Stimulated activated CD8-positive, alpha-beta memory T cell treated with anti-CD3 and anti-CD28 coated beads, Interleukin-4, amount 100 ng/mL, for 48 hours (primary cell): ENCODE measurements around the gene ZNF487.
A peak's percentile ranks its signal among the peaks of the same experiment; 100 is the strongest.
"Not testable (repeated sequence)": the region's sequence is repeated elsewhere in the genome, so short reads cannot be mapped to it uniquely, and the experiment has no call there.

ENCODE experiments used
- DNase-seq: peaks from one replicate; pipeline ENCODE4 v3.0.0-alpha.2; 2020

ZNF487 gene

DNA sequence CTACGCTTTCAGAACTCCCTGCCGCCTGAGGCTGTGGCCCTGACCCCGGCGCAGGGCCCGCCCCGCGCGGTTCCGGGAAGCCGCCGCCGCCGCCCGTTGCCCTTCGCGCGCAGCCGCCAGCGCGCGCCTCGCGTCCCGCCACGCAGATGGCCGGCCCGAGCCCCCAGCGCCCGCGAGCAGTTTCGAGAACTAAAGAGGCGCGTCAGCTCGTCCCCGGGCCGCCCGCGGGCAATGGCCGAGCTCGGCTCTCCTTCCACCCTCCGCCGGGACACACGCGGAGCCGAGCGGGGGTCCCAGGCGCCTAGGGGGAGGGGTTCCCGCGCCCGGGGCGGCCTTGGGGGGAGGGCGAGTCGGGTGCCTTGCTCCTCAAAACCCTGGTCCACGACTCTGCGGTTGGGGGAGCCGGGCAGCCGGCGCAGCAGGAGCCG, 29.7 kb upstream of the ZNF487 start:
- DNase-seq = peak; percentile 73

DNA sequence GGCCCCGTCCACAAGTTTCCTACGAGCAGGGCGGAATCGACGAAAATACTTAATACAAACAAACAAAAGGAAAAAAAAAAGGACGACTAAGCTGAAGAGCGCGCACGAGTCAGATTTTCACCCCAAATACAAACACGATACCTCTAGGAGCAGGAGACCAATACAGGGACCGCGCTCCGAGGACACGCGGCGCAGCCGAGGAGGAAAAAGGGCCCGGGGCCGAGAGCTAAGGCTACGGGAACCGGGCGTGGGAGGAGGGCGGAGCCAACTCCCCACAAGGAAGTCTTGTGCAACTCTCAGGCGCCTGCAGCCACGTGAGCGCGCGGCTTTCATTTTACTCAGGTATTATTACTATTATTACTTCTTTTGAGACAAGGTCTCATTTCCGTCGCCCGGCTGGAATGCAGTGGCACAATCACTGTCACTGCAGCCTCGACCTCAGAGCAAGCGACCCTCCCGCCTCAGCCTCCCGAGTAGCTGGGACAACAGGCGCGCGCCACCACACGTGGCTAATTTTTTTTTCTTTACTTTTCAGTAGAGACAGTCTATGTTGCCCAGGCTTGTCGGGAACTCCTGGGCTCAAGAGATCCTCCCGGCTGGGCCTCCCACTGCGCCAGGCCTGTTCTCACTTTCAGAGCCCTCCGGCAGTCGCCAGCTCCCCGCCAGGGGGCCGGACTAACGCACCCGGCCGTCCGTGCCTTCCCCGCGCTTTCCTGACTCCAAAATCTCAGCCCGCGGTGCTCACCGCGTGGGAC, 29.2 kb upstream of the ZNF487 start:
- DNase-seq = peak; percentile 94

DNA sequence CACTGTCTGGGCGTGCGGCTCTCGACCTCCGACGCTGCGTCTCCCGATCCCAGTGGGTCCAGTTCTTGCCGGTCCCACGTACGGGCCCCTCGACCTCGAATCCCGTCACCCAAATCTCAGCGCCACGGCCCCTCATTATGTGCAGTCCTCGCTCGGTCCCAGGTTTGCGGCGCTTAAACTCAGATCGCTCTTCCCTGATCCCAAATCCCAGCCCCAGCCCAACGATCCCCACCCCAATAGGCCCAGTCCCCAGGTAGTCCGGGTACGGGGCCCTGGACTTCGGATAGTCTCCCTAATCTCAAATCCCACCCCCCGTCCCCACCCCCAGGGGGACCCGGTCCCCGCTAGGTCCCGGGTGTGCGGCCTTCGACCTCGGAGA, 28.6 kb upstream of the ZNF487 start:
- no peak for DNase-seq

DNA sequence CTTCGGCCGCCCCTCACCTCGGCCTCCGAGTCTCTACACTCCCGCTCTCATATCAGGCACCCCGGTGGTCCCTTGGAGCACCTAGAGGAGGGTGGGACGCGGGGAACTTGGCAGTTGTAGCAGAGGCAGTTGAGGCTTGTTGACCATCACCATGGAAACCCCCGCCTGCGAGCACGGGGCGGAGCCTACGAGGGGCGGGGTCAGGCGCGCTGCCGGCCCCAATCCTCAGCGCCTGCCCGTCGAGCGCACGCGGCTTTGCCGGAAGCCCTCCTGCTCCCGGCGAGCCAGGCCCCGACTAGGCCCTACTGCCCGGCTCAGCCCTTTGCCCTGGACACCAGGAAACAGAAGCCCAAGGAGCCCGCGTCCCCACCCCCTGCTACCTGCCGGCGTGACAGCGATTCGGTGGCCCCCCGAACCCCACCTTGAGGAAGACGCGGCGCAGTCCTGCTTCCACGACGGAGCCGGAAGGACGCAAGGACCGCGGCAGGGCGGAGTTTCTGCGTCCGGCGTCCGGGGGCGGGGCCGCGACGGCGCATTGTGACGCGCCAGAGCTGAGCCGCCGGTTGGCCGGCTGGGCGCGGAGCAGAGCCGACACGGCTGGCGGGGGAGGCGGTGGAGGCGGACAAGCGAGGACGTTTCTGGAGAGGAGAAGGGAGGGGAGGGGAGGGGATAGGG, 28.1 kb upstream of the ZNF487 start, which contains the start of gene HNRNPF:
Gene HNRNPF, minus strand, starts transcription at position 477 of the 675 bp plus-strand sequence. CDS start 21,302 bp downstream, outside the sequence.
- peak; percentile 95 for DNase-seq

DNA sequence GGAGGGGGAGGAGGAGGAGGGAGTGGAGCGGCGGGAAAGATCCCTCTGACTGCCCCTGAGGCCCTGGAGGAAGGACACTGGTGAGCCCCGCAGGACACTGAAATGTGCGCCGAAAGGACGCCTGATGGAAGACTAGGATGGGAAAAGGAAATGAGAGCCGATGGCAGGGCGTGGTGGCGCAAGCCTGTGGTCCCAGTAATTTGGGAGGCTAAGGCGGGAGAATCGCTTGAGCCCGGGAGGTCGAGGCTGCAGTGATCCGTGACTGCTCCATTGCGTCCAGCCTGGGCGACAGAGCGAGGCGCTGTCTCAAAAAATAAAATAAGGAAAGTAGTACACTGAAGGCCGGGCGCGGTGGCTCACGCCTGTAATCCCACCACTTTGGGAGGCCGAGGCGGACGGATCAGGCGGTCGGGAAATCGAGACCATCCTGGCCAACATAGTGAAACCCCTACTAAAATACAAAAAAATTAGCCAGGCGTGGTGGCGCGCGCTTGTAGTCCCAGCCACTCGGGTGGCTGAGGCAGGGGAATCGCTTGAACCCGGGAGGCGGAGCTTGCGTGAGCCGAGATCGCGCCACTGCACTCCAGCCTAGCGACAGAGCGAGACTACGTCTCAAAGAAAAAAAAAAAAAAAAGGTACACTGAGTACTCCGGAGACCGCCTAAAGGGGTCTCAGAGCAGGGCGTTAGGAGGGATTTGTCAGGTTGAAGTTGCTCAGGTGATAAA, 27.4 kb upstream of the ZNF487 start:
- peak; percentile 76 for DNase-seq

DNA sequence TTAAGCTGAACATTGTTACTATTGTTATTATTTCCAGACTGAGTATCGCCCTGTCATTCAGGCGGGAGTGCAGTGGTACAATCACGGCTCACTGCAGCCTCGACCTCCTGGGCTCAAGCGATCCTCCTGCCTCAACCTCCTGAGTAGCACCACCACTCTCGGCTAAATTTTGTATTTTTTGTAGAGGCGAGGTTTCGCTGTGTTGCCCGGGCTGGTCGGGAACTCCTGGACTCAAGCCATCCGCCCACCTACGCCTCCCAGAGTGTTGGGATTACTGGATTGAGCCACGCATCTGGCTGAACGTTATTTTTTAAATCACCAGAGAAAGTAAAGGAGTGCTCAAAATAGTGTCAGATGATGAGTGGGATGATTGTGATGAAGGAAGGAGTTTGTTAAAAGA, 26.6 kb upstream of the ZNF487 start:
- DNase-seq = no peak

DNA sequence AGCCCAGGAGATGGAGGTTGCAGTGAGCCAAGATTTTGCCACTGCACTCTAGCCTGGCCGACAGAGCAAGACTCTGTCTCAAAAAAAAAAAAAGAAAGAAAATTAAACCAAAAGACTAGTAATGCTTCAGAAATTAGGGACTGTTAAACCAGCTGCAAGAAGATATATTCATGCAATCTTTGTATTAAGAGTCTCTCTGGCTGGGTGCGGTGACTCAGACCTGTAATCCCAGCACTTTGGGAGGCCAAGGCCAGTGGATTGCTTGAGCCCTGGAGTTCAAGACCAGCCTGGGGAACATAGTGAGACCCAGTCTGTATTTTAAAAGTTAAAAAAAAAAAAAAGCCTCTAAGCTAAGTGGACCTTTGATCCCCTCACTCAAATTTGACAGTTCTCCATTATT, 25.4 kb upstream of the ZNF487 start:
- DNase-seq = no peak

DNA sequence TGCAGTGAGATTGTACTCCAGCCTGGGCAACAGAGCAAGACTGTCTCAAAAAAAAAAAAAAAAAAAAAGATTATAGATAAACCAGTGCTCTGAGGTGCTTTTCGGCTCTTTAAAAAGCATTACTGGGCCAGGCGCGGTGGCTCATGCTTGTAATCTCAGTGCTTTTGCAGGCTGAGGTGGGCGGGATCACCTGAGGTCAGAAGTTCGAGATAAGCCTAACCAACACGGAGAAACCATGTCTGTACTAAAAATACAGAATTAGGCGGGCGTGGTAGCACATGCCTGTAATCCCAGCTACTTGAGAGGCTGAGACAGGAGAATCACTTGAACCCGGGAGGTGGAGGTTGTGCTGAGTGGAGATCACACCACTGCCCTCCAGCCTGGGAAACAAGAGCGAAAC, 21.4 kb upstream of the ZNF487 start:
- DNase-seq = no peak

DNA sequence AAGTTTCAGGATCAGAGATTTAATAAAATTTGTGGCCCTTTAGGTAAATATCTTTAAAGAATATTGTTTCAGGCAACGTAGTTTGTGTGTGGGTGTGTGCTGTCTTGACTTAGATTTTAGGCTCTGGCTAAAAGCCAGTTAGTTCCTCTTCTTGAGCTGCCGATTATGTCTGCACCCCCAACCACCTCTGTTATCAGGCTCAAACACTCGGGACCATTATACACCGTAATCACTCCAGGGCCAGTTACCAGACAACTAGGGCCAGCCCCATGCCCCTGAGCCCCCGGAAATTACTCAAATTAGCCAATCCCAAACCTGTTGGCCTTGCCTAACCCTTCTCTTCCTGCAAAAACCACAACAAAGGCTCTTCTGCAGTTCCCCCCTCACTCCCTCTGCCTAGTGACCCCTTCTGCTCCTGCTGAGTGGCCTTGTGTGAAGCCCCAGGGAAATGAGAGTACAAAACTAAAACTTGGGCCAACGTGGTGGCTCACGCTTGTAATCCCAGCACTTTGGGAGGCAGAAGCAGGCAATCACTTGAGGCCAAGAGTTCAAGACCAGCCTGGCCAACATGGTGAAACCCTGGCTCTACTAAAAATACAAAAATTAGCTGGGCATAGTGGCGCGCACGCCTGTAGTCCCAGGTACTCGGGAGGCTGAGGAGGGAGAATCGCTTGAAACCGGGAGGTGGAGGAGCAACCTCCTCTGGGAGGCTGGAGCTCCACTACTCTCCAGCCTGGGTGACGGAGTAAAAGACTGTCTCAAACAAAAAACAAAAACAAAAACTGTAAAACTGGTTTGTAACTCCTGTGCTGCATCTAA, 18.8 kb upstream of the ZNF487 start:
- DNase-seq = peak; percentile 71

DNA sequence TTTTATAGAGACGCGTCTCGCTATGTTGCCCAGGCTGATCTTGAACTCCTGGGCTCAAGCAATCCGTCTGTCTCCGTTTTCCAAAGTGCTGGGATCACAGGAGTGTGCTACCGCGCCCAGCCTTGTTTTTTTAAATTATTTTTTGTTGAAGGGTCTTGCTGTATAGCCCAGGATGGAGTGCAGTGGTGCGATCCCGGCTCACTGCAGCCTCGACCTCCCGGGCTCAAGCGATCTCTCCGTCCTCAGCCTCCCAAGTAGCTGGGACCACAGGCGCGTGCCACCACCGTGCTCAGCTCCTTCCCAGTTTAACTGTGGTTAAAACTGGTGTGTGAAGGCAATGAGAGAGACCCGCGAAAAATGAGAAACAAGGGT, 16.9 kb upstream of the ZNF487 start:
- no peak for DNase-seq

DNA sequence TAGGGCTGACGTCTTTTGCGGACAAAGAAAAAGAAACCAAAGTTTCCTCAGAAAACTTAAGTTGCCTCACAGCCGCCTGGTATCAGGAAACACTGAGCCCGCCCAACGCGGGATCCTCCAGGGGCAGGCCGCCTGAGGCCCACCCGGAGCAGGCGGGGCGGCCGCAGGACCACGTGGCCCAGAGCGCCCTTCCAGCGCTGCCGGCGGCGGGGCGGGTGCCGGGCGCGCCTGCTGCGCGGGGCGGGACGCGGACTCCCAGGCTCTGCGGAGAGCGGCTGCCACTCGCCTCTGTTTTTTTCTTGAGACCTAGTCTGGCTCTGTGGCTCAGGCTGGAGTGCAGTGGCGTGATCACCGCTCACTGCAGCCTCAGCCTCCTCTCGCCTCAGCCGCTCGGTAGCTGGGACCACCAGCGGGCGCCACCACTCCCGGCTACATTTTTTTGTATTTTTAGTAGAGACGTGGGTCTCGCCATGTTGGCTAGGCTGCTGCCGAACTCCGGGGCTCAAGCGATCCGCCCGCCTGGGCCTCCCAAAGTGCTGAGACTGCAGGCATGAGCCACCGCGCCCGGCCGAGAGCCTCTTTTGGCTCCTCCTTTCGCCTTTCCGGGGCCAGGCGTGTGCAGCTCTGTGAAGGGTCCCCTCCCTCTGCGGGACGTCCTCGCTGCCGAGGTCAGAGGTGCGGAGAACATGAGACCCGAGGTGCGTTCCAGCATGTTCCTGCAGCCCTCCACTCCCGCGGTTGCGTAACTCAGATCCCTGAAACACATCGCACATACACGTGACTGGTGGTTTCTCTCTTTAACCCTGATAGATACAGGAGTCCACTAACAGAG, 16.3 kb upstream of the ZNF487 start:
- DNase-seq = peak; percentile 89

DNA sequence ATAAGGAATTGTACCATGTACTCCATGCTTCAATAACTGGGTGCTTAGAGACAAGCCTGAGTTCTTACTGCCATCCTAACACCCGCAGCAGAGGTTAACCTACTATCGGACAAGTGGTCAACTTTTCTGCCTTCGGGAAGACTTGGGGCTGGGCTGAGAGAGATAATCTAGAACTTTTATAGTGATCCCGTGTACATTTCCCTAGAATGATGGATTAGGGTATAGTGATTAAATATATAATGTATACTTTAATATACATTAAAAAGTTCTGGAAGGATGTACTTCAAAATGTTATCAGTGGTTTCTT, 15.8 kb upstream of the ZNF487 start:
- no peak for DNase-seq

DNA sequence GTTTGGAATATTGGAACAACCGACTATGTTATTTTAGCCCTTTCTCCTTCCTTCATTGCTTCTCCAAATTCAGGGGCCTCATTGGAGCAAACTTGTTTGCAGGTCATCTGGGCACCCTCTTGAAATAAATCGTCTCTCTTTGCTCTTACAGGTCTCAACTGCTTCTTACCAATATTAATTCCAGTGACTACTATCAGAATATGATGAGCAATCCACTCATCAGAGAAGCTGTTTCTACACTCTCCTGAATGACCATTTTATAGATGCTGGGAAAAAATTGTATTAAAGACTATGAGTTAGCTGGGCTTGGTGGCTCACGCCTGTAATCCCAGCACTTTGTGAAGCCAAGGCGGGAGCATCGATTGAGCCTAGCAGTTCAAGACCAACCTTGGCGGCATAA, 15.4 kb upstream of the ZNF487 start:
- DNase-seq = no peak

DNA sequence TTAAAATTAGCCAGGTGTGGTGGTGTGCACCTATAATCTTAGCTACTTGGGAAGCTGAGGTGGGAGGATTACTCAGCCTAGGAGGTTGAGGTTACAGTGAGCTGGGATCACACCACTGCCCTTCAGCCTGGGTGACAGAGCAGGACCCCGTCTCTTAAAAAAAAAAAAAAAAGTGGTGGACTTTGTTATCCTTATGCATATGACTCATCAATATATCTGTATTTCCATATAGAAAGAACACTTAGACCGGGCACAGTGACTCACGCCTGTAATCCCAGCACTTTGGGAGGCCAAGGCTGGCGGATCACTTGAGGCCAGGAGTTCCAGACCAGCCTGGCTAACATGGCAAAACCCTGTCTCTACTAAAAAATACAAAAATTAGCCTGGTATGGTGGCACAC, 15.0 kb upstream of the ZNF487 start:
- DNase-seq = not testable (repeated sequence)

DNA sequence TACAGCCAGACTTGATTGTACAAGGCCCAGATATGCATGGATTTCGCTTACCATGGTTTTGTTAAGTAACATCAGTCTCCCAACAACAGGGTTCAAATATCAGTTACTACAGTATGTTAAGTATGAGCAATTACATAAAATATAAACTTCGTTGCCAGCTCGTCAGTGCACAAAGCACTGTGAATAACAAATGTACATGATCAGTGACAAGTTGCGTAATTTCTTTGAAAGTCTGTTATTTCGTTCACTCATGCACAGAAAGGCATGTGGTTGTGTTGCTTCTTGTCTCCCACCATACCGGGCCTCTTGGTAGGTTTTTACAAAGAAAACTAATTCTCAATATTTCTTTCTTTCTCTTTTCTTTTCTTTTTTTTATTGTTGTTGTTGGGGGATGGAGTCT, 12.5 kb upstream of the ZNF487 start:
- no peak for DNase-seq

DNA sequence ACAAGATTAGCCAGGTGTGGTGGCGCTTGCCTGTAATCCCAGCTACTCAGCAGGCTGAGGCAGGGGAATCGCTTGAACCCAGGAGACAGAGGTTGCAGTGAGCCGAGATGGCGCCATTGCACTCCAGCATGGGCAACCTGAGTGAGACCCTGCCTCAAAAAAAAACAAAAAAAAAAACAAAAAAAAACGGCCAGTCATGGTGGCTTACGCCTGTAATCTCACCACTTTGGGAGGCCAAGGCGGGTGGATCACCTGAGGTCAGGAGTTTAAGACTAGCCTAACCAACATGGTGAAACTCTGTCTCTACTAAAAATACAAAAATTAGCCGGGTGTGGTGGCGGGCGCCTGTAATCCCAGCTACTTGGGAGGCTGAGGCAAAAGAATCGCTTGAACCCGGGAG, 10.4 kb upstream of the ZNF487 start:
- not testable (repeated sequence) for DNase-seq

DNA sequence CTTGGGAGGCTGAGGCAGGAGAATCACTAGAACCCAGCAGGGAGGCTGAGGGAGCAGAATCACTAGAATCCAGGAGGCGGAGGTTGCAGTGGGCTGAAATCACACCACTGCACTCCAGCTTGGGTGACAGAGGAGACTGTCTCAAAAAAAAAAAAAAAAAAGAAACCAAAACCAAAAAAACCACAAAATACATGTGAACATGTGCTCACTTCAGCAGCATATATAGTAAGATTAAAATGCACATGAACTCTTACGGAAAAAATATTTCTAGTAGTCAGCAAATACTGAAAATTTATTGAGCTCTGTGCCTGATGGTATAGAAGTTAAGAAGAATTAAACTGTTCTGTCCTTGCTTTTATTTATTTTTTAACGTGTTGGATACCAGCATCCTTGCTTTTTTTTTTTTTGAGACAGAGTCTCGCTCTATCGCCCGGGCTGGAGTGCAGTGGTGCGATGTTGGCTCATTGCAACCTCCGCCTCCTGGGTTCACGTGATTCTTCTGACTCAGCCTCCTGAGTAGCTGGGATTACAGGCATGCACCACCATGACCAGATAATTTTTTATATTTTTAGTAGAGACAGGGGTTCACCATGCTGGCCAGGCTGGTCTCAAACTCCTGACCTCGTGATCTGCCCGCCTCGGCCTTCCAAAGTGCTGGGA, 9.6 kb upstream of the ZNF487 start:
- no peak for DNase-seq

DNA sequence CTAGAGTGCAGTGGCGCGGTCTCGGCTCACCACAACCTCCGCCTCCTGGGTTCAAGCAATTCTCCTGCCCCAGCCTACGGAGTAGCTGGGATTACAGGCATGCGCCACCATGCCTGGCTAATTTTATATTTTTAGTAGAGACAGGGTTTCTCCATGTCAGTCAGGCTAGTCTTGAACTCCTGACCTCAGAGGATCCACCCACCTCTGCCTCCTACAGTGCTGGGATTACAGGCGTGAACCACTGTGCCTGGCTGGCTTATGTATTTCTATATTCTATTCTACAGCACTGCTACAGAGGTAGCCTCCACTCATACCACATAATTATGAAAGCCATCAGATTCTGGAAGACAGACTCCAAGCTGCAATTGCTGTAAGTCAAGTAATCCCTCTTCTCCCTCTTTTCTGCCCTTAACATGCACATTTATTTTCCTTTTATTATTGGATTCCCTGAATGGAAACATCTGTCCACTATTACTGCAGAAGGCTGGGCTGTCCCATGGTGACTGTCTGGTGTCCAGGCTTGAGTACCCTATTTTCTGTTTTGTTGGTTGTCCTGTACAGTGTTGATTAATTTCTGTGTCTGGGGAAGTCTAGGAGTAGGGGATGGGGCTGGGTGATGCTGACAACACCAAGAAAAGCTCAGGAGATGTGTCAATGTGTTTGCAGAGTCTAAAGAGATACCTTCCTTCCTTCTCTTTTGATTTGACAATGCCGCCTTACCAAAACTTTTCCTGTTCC, 5.8 kb upstream of the ZNF487 start:
- no peak for DNase-seq

DNA sequence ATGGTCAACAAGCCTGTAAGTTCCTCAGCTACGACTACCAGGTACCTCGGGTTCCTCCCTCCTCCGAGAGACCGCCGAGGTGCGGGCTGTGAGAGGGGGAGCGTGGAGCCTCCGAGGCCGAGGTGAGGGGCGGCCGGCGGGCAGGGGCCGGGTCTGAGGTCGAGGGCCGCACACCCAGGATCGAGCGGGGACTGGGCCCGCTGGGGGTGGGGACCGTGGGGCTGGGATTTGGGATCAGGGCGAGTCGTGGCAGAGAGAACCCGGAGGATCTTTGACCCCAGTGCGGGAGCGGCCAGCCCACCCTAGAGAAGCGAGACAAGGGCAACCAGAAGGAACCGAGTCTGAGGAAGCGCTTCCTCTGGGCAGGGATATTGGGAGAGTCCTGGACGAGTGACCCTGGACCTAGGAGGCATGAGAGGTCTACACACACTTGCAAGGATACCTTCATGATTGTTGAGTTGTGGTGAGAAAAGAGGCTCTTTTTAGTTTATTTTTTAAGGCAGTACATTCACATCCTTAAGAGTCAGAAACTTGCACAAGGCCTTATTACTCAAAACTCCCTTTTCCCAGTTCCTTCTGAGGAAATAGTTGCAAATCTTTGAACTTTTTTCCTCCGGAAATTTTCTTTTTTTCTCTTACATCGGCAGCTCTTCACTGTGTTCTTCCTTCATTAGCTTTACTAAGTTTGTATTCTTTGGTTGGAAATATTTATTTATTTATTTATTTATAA, 395 bp downstream of the ZNF487 start:
- no peak for DNase-seq

DNA sequence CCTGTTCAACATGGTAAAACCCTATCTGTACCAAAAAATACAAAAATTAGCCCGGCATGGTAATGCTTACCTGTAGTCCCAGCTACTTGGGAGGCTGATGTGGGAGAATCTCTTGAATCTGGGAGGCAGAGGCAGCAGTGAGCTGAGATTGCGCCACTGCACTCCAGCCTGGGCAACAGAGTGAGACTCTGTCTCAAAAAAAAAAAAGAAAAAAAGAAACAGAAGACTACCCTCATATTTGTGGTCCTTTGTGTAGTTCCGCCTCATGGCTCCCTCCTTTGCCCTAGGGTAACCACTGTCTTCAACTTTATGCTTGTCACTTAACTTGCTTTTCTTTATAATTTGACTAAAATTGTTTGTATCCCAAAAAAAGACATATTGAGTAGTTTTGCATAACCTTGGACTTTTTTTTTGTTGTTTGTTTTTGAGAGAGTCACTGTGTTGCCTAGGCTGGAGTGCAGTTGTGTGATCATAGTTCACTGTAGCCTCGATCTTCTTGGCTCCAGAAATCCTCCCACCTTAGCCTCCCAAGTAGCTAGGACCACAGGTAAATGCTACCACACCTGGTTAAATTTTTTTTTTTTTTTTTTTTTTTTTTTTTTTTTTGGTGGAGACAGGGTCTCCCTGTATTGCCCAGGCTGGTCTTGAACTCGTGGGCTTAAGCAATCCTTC, 3.7 kb downstream of the ZNF487 start:
- no peak for DNase-seq
